BLaER1 (cell line): ENCODE results near the gene CFAP299.

Source experiments
- H3K27ac ChIP-seq: shearing (Covaris generic); formaldehyde crosslinking; 2 replicates; pipeline ENCODE4 v1.8.1; 2022
- H3K27me3 ChIP-seq: shearing (Covaris generic); formaldehyde crosslinking; 2 replicates; pipeline ENCODE4 v1.8.1; 2022
- H3K36me3 ChIP-seq: shearing (Covaris generic); formaldehyde crosslinking; 2 replicates; pipeline ENCODE4 v1.8.1; 2022
- H3K4me1 ChIP-seq: shearing (Covaris generic); formaldehyde crosslinking; 2 replicates; pipeline ENCODE4 v1.8.1; 2022
- H3K4me2 ChIP-seq: shearing (Covaris generic); formaldehyde crosslinking; 2 replicates; pipeline ENCODE4 v1.8.1; 2022
- H3K4me3 ChIP-seq: shearing (Covaris generic); formaldehyde crosslinking; 2 replicates; pipeline ENCODE4 v1.8.1; 2022
- H3K9ac ChIP-seq: shearing (Covaris generic); formaldehyde crosslinking; 2 replicates; pipeline ENCODE4 v1.8.1; 2022
- H3K9me3 ChIP-seq: shearing (Covaris generic); formaldehyde crosslinking; 2 replicates; pipeline ENCODE4 v1.8.1; 2022
- H4K20me1 ChIP-seq: shearing (Covaris generic); formaldehyde crosslinking; 2 replicates; pipeline ENCODE4 v1.8.1; 2022
- Cebpa-rat ChIP-seq: shearing (Covaris generic); IDR thresholded peaks from 2 replicates; pipeline ENCODE4 v1.8.1; 2022

CFAP299 gene

DNA sequence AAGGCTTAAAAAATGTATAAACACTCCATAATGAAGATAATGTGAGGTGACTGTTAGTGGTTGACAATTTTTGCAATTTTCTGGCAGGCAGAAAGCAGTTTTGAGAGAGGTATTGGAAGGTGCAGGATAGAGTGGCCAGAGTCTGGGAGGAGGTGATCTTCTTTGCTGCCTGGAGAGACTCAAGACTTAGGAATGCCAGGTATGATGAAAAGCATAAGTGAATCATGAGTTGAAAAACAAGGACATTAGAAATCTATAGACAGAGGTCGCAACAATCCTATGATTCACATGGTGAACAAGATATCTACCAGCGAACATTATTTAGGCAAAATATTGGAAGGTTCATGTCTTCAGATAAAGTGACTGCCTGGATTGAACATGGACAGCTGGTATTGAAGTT, 118.5 kb downstream of the CFAP299 start:
- Histone ChIP-seq H3K27ac (no peak overlapping the region), H4K20me1 (no peaks in the 10 kb centered on the region), H3K9me3 (peaks cover 21% of the 10 kb centered on the region; the same call in 1 of the 2 replicates), H3K27me3 (no peaks in the 10 kb centered on the region), H3K4me3 (no peak overlapping the region), H3K9ac (no peak overlapping the region), H3K36me3 (no peaks in the 10 kb centered on the region), H3K4me2 (no peak overlapping the region), H3K4me1 (no peaks in the 10 kb centered on the region)
- no peak for TF ChIP-seq Cebpa-rat

GRCh38 chr4:80454556-80454955, 119.0 kb downstream of the CFAP299 start:
- TF ChIP-seq Cebpa-rat = no peak
- no peak overlapping the region for H3K9ac ChIP-seq
- no peak overlapping the region for H3K4me2 ChIP-seq

GRCh38 chr4:80459918-80460473, 124.5 kb downstream of the CFAP299 start:
- Histone ChIP-seq H3K27ac (no peak overlapping the region), H4K20me1 (no peaks in the 10 kb centered on the region), H3K4me1 (peaks cover 18% of the 10 kb centered on the region), H3K9me3 (no peaks in the 10 kb centered on the region), H3K27me3 (no peaks in the 10 kb centered on the region), H3K4me3 (no peak overlapping the region), H3K4me2 (no peak overlapping the region), H3K9ac (no peak overlapping the region), H3K36me3 (no peaks in the 10 kb centered on the region)
- no peak for TF ChIP-seq Cebpa-rat

More at GRCh38 chr4:80454556-80454955, 119.0 kb downstream of the CFAP299 start:
- H3K4me3 ChIP-seq = no peak overlapping the region
- no peaks in the 10 kb centered on the region for H3K4me1 ChIP-seq
- H4K20me1 ChIP-seq = no peaks in the 10 kb centered on the region
- H3K9me3 ChIP-seq = peaks cover 21% of the 10 kb centered on the region; the same call in 1 of the 2 replicates
- no peaks in the 10 kb centered on the region for H3K27me3 ChIP-seq
- no peaks in the 10 kb centered on the region for H3K36me3 ChIP-seq
- H3K27ac ChIP-seq = no peak overlapping the region

DNA sequence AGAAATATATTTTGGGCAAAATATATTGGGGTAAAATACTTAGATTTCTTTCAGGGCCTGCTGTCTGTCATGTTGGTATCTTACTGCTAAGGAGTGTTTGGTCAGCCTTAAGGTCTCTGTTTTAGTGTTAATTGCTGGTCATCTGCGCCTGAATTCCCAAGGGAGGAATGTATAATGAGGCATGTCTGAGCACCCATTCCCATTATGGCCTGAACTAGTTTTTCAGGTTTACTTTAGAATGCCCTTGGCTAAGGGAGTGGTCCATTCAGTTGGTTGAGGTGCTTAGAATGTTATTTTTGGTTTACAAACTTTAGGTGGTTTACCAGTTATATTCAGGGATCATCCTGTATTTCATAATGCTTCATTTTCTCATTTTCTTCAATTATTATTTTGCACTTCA, 125.9 kb downstream of the CFAP299 start:
- no peaks in the 10 kb centered on the region for H3K27me3 ChIP-seq
- H3K4me2 ChIP-seq = no peak overlapping the region
- no peak overlapping the region for H3K4me3 ChIP-seq
- H3K36me3 ChIP-seq = no peaks in the 10 kb centered on the region
- H3K4me1 ChIP-seq = peaks cover 18% of the 10 kb centered on the region
- H3K9ac ChIP-seq = no peak overlapping the region
- H4K20me1 ChIP-seq = no peaks in the 10 kb centered on the region
- H3K27ac ChIP-seq = no peak overlapping the region
- no peak for TF ChIP-seq Cebpa-rat
- H3K9me3 ChIP-seq = no peaks in the 10 kb centered on the region

- no peak overlapping the region for H3K9ac ChIP-seq
- H3K27ac ChIP-seq = peak overlapping the region; percentile 25; the same call in 1 of the 2 replicates
- TF ChIP-seq Cebpa-rat = no peak
- H3K36me3 ChIP-seq = no peaks in the 10 kb centered on the region
- H3K9me3 ChIP-seq = no peaks in the 10 kb centered on the region
- no peaks in the 10 kb centered on the region for H4K20me1 ChIP-seq
- peak overlapping the region; percentile 53; the same call in 1 of the 2 replicates for H3K4me3 ChIP-seq
- no peaks in the 10 kb centered on the region for H3K27me3 ChIP-seq
- H3K4me2 ChIP-seq = peak overlapping the region; percentile 68
- H3K4me1 ChIP-seq = peaks cover 18% of the 10 kb centered on the region
Measured at GRCh38 chr4:80462621-80463091, 127.1 kb downstream of the CFAP299 start.

DNA sequence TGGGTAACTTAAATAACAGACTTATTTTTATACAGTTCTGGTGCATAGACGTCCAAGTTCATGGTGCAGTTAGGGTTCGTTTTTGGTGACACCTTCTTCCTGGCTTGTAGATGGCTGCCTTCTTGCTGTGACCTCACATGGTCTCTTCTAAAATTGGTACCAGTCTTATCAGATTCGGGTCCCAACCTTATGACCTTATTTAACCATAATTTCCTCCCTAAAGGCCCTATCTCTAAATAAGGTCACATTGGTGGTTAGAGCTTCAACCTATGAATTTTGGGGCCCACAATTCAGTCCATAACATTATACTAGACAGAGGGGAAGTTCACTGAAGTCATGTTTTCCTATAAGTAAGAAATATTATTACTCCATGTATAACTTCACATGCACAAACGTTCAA, 128.0 kb downstream of the CFAP299 start:
- H3K4me3 ChIP-seq = no peak overlapping the region; the same call in 1 of the 2 replicates
- H3K27ac ChIP-seq = no peak overlapping the region
- H3K4me2 ChIP-seq = peak overlapping the region; percentile 68
- no peak overlapping the region for H3K9ac ChIP-seq
- H3K4me1 ChIP-seq = peaks cover 20% of the 10 kb centered on the region
- no peaks in the 10 kb centered on the region for H4K20me1 ChIP-seq
- no peaks in the 10 kb centered on the region for H3K27me3 ChIP-seq
- no peak for TF ChIP-seq Cebpa-rat
- H3K36me3 ChIP-seq = no peaks in the 10 kb centered on the region
- no peaks in the 10 kb centered on the region for H3K9me3 ChIP-seq

DNA sequence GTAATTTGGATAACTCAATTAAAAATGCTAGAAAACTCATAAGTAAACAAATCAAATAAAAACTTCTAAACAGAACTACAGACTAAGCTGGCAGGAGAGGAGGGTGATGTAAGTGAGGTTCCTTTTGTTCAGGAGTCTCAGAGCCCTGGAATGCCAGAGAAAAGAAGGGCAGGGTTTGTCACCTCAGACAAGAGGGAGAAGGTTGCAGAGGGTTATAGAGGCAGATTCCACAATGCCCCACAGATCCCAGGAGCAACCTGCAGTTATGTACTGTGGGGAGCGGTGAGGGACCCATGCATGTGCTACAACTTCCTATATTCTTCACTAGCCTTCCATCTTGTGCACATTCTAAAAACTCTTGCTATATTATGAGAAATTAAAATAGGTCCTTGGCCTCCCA, 129.7 kb downstream of the CFAP299 start:
- no peak overlapping the region for H3K27ac ChIP-seq
- H3K9ac ChIP-seq = no peak overlapping the region
- H3K4me3 ChIP-seq = no peak overlapping the region
- TF ChIP-seq Cebpa-rat = no peak
- H3K4me2 ChIP-seq = no peak overlapping the region
- no peaks in the 10 kb centered on the region for H3K27me3 ChIP-seq
- no peaks in the 10 kb centered on the region for H3K9me3 ChIP-seq
- no peaks in the 10 kb centered on the region for H3K36me3 ChIP-seq
- H4K20me1 ChIP-seq = no peaks in the 10 kb centered on the region
- H3K4me1 ChIP-seq = peaks cover 26% of the 10 kb centered on the region

- Histone ChIP-seq H3K9ac (no peak overlapping the region), H3K9me3 (no peaks in the 10 kb centered on the region), H3K4me1 (peaks cover 26% of the 10 kb centered on the region), H3K27me3 (no peaks in the 10 kb centered on the region), H3K4me3 (no peak overlapping the region), H3K36me3 (no peaks in the 10 kb centered on the region), H4K20me1 (no peaks in the 10 kb centered on the region), H3K27ac (no peak overlapping the region), H3K4me2 (no peak overlapping the region)
- TF ChIP-seq Cebpa-rat = no peak
Measured at GRCh38 chr4:80465736-80466135, 130.2 kb downstream of the CFAP299 start.

- Histone ChIP-seq H3K4me2 (no peak overlapping the region), H3K4me1 (peaks cover 26% of the 10 kb centered on the region), H3K27me3 (no peaks in the 10 kb centered on the region), H3K9me3 (no peaks in the 10 kb centered on the region), H3K36me3 (no peaks in the 10 kb centered on the region), H3K9ac (no peak overlapping the region), H4K20me1 (no peaks in the 10 kb centered on the region), H3K27ac (no peak overlapping the region), H3K4me3 (no peak overlapping the region)
- TF ChIP-seq Cebpa-rat = no peak
Measured at GRCh38 chr4:80466618-80467017, 131.1 kb downstream of the CFAP299 start.

DNA sequence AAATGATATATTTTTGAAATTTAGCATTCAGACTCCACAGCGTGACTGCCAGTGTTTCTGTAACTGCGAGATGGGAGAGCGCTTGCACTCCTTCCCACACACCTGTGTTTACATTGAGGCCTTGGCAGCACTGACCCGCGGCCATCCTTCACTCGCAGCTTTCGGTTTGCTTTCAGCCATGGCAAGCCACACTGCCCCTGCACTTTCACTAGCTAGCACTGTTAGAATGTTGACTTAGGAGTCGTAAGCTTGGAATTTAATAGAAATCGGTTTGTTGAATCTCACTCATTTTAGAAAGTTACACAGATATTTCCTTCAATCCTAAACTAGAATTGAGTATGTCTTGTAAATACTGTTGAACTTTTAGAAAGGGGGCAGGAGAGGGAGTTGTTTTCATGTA, 136.2 kb downstream of the CFAP299 start:
- Histone ChIP-seq H3K36me3 (no peaks in the 10 kb centered on the region), H3K9me3 (no peaks in the 10 kb centered on the region), H3K27ac (no peak overlapping the region), H3K4me2 (no peak overlapping the region), H3K9ac (no peak overlapping the region), H3K27me3 (no peaks in the 10 kb centered on the region), H4K20me1 (no peaks in the 10 kb centered on the region), H3K4me3 (no peak overlapping the region), H3K4me1 (peaks cover 9% of the 10 kb centered on the region)
- TF ChIP-seq Cebpa-rat = no peak

GRCh38 chr4:80475236-80475635, 139.7 kb downstream of the CFAP299 start:
- no peak overlapping the region for H3K27ac ChIP-seq

More at GRCh38 chr4:80475236-80475635, 139.7 kb downstream of the CFAP299 start:
- H3K36me3 ChIP-seq = no peaks in the 10 kb centered on the region
- no peaks in the 10 kb centered on the region for H3K9me3 ChIP-seq
- no peaks in the 10 kb centered on the region for H4K20me1 ChIP-seq
- no peak overlapping the region for H3K4me2 ChIP-seq
- no peak overlapping the region for H3K9ac ChIP-seq
- H3K27me3 ChIP-seq = no peaks in the 10 kb centered on the region
- TF ChIP-seq Cebpa-rat = no peak
- H3K4me1 ChIP-seq = no peaks in the 10 kb centered on the region
- H3K4me3 ChIP-seq = no peak overlapping the region
